Inflammatory macrophage (primary cell): ENCODE data around the gene PKHD1.

Experiments used
- DNase-seq, 2 donors: peaks; one replicate each; pipeline ENCODE4 v3.0.0-alpha.2; 2020 to 2022

The PKHD1 gene

GRCh38 chr6:51608383-51608782, 479.0 kb downstream of the PKHD1 start:
- DNase-seq: no peak

DNA sequence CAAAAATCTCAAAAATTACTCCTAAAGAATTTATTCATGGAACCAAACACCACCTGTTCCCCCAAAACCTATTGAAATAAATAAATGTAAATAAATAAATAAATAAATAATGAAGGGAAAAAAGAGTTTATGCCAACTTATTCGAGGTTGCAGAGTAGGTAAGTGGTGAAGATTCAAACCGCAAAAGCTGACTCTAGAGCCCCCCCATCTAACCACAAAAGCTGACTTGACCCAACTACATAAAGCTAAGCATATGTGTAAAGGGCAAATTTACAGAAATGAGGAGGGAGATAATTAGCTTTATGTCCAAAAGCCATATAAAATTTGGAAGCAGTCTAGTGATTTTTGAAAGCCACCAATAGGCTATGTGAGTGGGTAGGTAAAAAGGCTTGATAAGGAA, 486.9 kb downstream of the PKHD1 start:
- no peak for DNase-seq

GRCh38 chr6:51598171-51598570, 489.2 kb downstream of the PKHD1 start:
- DNase-seq: no peak

DNA sequence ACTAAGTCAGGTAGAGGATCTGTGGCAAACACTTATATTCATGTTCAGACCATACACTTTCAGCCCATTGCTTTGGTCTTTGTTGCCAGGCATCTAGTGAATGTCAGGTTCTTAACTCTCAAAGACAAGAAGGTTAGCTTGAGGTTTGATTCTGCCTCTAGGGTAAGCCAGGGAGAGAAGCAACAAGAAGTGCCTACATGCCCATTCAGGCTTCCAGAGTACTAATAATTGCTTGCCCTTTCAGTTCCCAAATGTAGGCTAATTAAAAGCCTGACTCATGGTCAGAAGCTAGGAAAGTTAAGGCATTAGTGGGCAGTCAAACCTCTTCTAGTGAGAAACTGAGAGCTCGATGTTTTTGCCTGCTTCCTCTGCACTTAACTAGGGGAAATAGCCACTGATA, 492.4 kb downstream of the PKHD1 start:
- DNase-seq: no peak

DNA sequence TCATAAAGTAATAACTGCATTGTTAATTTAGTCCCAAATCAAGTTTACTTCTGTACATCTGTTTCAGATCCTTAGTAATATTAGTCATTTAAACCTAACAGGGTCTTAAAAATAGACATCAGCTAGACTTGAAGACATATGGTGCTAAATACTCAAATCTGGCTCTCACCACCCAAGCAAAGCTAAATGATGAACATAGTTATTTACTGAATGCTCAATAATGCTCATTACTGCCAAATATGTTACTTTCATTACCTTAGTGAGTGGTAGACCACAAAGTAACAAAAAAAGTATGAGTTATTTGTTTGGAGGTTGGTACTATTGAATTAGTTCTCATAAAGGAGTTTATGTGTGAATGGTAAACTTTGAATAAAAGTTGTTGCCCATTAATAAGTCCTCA, 502.1 kb downstream of the PKHD1 start:
- DNase-seq: no peak

- no peak for DNase-seq
These were observed 503.2 kb downstream of the PKHD1 start for GRCh38 chr6:51584163-51584562.

DNA sequence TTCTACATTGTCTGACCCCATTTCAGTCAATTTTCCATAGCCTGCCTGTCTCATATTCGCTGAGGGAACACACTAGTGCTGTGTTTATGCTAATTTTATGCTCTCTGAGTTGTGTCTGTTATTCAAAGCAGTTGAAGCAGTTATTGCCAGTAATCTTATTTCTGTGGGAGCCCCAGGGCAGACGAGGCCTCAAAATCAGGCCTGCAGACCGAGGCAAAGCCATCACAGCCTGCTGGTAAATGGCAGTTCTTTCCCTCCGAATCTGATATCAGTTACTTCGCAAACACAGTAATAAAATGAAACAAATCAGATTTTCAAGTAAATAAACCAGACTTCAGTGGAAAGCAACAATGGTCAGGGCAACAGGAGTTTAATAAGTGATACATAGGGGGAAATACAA, 508.4 kb downstream of the PKHD1 start:
- DNase-seq: no peak

DNA sequence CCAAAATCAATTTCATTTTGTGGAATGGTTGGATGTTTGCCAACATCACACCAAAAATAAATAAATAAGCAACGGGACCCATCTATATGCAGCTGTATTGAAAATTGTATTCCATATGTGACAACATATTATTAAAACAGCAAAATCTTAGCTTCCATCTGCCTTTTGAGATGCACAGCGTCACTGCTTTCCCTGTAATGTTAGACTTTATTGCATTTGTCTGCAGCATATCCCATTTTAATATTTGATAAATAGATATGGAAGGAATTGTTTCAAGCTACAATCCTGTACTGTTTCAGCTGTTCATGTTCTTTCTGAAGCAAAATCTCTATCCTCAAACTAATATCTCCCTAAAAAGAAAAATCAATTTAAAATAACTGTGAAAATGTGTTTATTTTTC, 509.1 kb downstream of the PKHD1 start:
- no peak for DNase-seq

- DNase-seq: no peak
These were observed 513.4 kb downstream of the PKHD1 start for GRCh38 chr6:51574040-51574439.

- DNase-seq: no peak
These were observed 516.2 kb downstream of the PKHD1 start for GRCh38 chr6:51571168-51571567.

DNA sequence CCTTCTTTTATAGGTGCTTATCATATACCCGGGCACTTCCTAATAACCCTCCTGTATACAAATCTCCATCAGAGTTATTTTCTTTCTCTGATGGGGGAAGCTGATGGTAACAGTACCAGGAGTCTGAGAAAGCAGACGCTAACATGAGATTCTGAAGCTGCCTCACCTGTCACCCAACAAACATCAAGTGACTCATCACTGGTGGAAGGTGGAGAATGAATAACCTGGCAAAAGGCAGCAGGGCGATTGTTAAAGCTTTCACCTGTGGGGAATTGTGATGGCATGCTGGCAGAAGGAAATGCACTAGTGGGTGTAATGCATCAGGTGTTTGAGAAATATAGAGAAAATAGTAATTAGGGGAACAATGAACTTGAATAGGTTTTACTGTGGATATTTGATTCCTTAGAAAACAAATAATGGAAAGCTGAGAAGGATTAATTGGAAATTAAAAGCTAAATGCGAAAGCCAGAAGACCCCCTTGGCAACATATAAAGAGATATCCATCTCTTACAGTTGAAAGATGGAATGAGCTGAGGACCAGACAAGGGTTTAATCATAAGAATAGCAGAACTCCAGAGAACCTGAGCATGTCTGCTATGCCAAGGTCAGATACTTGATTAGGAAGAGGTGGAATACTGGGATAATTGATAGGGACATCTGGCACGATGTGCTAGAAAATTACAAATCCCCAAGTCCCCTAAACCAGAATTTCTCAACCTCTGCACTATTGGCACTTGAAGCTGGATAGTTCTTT, 517.1 kb downstream of the PKHD1 start:
- DNase-seq: no peak

- no peak for DNase-seq
These were observed 517.8 kb downstream of the PKHD1 start for GRCh38 chr6:51569594-51569993.

DNA sequence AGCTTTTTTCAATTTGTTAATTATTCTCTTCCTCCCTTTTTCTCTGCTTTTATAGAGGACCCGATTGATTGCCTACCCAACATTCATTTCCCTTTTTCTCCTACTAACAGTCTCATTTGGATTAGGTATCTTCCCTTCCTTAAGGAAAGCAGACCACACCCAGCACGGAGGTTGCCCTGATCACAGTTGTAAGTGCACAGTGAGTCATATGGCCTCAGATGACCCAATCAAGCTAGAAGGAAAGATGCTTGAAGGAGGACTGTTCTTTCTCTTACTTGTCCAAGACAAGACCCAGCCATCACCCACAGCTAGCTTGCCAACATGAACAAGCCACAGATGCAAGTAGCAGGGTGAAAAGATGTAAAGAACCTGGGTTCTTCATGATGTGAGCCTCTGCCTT, 518.6 kb downstream of the PKHD1 start:
- DNase-seq: no peak

DNA sequence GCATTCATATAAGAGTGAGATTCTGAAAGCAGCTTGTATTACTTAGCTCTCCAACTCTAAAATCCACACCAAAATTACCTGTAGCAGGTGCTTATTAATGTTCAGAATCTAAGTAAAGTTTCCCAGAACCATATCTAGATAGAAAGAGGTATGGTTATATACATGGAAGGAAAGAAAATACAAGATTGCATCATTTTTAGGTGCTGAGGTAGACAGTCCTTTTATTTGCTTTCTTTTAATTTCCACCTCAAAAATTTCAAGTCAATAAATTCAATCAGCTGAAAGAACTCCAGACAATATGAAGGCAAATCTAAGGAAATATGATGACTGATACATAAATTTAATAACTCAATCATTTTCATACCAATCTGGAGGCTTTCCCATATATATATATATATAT, 521.9 kb downstream of the PKHD1 start:
- no peak for DNase-seq
